K562 treated with DMSO at 1 percent for 12 hours (cell line): ENCODE results near the gene ICOSLG. TPM values are rescaled to one million over a fixed set of nuclear protein-coding genes. Genes with fewer than 3 reads are reported as not detected.

Experiments
- total RNA-seq: library from RNA; unstranded; fragments of 300-600 nt; gene quantifications from 2 replicates; pipeline ENCODE4 v1.2.3, GENCODE V29; 2022; ENCODE audit not compliant: insufficient read depth

ICOSLG gene, protein sequence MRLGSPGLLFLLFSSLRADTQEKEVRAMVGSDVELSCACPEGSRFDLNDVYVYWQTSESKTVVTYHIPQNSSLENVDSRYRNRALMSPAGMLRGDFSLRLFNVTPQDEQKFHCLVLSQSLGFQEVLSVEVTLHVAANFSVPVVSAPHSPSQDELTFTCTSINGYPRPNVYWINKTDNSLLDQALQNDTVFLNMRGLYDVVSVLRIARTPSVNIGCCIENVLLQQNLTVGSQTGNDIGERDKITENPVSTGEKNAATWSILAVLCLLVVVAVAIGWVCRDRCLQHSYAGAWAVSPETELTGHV
- 2.7 and 7.6 TPM in 2 replicates for total RNA-seq

DNA sequence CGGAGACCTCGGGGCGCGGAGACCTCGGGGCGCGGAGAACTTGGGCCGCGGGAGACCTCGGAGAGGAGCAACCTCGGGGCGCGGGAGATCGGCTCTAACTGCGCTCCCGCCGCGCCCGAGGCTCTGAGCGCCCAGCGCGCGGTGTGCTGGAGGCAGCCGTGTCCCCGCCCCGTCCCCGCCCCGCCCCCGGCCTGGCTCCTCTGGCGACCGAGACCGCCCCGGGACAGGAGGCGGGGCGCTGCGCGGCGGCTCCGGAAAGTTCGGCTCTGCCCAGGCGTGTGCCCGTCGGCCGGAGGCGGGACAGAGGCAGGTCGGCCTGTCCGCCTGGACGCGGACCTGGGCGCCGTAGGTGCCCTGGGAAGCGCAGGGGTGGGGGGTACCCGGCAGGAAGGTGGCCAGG lies at the start of gene ICOSLG:
ICOSLG (minus strand) TSS at position 102 of the 400 bp plus-strand sequence. CDS start 126 bp downstream, outside the sequence.

DNA sequence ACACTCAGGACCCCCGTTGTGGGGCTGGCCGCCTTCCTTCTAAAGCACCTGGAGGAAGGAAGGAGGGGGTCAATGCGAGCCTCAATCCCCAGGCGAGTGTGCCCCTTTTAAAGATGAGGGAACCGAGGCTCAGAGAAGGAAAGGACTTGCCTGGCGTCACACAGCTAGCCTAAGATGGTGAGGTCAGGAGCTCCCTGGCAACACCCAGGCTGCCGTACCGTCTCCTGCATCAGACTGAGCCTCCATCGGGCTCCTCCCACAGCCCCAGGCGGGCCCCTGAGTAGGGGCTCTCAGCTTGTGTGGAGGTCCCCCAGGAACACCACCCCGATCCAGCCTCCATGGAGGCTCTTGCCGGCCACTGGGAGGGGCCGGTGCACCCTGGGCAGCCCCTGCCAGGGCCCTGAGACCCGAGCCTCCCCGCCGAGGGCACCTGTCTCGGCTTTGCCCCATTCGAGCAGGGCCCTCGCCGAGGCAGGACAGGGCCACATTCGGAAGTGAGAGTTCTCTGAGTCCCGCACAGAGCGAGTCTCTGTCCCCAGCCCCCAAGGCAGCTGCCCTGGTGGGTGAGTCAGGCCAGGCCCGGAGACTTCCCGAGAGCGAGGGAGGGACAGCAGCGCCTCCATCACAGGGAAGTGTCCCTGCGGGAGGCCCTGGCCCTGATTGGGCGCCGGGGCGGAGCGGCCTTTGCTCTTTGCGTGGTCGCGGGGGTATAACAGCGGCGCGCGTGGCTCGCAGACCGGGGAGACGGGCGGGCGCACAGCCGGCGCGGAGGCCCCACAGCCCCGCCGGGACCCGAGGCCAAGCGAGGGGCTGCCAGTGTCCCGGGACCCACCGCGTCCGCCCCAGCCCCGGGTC lies 44.6 kb upstream of the ICOSLG start, which contains the start of gene AIRE:
AIRE (plus strand) TSS at position 739 of the 855 bp plus-strand sequence. CDS start 131 bp downstream, outside the sequence.

DNA sequence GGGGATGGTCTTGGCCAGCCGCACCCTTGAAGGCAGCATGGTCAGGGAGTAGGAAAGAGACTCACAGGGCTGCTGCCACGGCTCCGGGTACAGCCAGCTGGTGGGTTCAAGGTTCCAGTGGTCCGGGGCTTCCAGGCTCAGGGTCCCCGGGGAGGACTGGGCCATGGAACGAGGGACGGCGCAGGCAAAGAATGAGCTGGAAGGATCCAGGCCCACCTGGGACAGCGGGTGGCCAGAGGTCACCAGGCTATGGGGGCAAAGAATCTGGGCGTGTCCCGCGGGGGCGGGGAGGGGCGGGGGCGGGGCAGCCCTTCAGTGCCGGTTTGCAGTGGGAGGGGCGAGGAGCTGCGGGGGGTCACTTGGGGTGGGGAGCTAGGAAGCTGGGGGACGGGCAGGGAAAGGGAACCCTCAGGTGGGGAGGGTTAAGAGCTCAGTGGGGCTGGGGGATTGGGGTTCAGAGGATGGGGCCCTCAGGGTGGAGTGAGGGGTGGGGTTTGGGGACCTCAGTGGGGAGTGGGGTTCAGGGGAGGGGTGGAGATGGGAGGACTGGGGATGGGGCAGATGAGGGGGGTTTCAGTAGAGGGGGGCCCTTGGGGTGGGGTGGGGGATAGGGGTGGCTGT lies 21.0 kb upstream of the ICOSLG start, which contains the start of gene DNMT3L:
DNMT3L (minus strand) TSS at position 223 of the 621 bp plus-strand sequence. CDS start 638 bp downstream, outside the sequence.

Other genes starting within 250 kb of the ICOSLG start
- gene TRAPPC10, start 228.6 kb downstream of the ICOSLG start, total RNA-seq, result 7.0 and 26.1 TPM in 2 replicates
- gene PWP2, start 133.5 kb downstream of the ICOSLG start, total RNA-seq, result 11.3 and 18.7 TPM in 2 replicates
- 46.0 and 46.1 TPM in 2 replicates for gene GATD3, start 107.3 kb downstream of the ICOSLG start, total RNA-seq
- gene DNMT3L, start 21.0 kb upstream of the ICOSLG start, total RNA-seq, result not detected in 2 replicates
- not detected in 2 replicates for gene AIRE, start 44.9 kb upstream of the ICOSLG start, total RNA-seq
- 110 and 116 TPM in 2 replicates for gene PFKL, start 59.1 kb upstream of the ICOSLG start, total RNA-seq
- 16.6 and 20.3 TPM in 2 replicates for gene CFAP410, start 98.4 kb upstream of the ICOSLG start, total RNA-seq
- gene TRPM2, start 112.7 kb upstream of the ICOSLG start, total RNA-seq, result 3.7 and 5.5 TPM in 2 replicates
- not detected in 2 replicates for gene LRRC3, start 214.6 kb upstream of the ICOSLG start, total RNA-seq